ENCODE measurements around the gene PDE11A.

GRCh38 chr2:177670791-177671535 is 401.6 kb downstream of the PDE11A start:
- TF ChIP-seq CTCF (IDR thresholded peaks at IDR 0.05), result no peak
- no peak for TF ChIP-seq POLR2AphosphoS2 (conservative IDR thresholded peaks at IDR 0.05; ENCODE audit: low read length)
- no peak for TF ChIP-seq REST (IDR thresholded peaks at IDR 0.05)
- no peak for TF ChIP-seq RCOR1 (IDR thresholded peaks at IDR 0.05; ENCODE audit: low read depth, low read length)
- no peak for TF ChIP-seq CEBPB (IDR thresholded peaks at IDR 0.05)
- TF ChIP-seq MAX (IDR thresholded peaks at IDR 0.05), result no peak
- no peak for TF ChIP-seq RNF2 (IDR thresholded peaks at IDR 0.05; ENCODE audit: borderline replicate concordance, low read depth)
- TF ChIP-seq POLR2A (IDR thresholded peaks at IDR 0.05; ENCODE audit: low read length), result no peak
- TF ChIP-seq E2F6 (IDR thresholded peaks at IDR 0.05; ENCODE audit: borderline replicate concordance, low read depth), result no peak
- TF ChIP-seq RFX5 (IDR thresholded peaks at IDR 0.05), result no peak
- TF ChIP-seq JUN (IDR thresholded peaks at IDR 0.05), result no peak
- TF ChIP-seq ZFP36 (IDR thresholded peaks at IDR 0.05; ENCODE audit: borderline replicate concordance, partially characterized antibody), result no peak

All from A549 (cell line).